Fibroblast of the conjunctiva (primary cell): Measurements from ENCODE around the gene CYCS.
A peak's percentile ranks its signal among the peaks of the same experiment; 100 is the strongest.
"Not testable (repeated sequence)": the region's sequence is repeated elsewhere in the genome, so short reads cannot be mapped to it uniquely, and the experiment has no call there.

Experiments used
- DNase-seq: peaks from one replicate; pipeline ENCODE4 v3.0.0-alpha.2; 2010; ENCODE audit warnings: low read depth

The CYCS gene

GRCh38 chr7:25118048-25118753 is 6.9 kb downstream of the CYCS start:
- no peak for DNase-seq

GRCh38 chr7:25117226-25118047 is 7.6 kb downstream of the CYCS start:
- no peak for DNase-seq

DNA sequence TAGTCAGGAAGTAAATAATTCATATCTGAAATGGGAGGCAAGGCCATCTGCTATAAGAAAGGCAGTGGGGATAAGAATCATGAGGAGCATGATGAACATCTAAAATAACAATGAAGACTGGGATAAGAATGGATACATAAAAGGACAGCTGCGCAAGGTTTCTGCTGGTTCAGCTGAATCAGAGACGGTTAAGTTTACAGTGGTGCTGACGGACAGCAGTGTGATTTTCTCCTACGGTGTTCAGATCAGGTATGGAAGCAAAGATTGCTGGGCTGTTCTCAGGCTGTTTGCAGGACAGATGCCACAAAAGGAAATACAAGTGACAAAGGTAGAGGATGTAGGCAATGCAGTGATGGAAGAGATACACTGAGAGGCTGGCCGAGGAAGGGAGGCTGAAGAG is 8.4 kb downstream of the CYCS start:
- DNase-seq, result no peak

DNA sequence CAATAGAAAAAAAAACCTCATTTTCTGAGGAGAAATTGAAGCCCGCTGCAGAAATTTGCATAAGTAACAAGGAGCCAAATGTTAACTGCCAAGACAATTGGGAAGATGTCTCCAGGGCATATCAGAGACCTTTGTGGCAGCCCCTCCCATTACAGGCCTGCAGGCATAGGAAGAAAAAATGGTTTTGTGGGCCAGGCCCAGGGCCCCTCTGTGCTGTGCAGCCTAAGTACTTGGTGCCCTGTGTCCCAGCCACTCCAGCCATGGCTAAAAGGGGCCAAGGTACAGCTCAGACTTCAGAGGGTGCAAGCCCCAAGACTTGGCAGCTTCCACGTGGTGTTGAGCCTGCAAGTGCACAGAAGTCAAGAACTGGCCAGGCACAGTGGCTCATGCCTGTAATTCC is 14.5 kb downstream of the CYCS start:
- not testable (repeated sequence) for DNase-seq

GRCh38 chr7:25109276-25109675 is 15.8 kb downstream of the CYCS start:
- DNase-seq, result no peak

GRCh38 chr7:25105911-25106310 is 19.1 kb downstream of the CYCS start:
- DNase-seq, result no peak

DNA sequence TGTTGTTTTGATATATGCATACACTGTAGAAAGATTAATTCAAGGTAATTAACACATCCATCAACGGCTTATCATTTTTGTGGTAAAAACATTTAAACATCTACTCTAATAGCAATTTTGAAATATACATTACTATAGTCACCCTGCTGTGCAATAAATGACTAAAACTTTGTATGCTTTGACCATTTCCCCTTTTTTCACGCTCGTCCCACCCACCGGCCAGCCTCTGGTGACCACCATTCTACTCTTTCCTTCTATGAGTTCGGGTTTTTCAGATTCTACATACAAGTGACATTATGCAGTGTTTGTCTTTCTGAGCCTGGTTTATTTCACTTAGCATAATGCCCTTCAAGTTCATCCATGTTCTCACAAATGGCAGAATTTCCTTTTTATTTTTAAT is 21.3 kb downstream of the CYCS start:
- no peak for DNase-seq

GRCh38 chr7:25101817-25102216 is 23.2 kb downstream of the CYCS start:
- DNase-seq, result no peak

- DNase-seq, result peak; percentile 68
Measured at GRCh38 chr7:25098096-25099046, 26.7 kb downstream of the CYCS start.

DNA sequence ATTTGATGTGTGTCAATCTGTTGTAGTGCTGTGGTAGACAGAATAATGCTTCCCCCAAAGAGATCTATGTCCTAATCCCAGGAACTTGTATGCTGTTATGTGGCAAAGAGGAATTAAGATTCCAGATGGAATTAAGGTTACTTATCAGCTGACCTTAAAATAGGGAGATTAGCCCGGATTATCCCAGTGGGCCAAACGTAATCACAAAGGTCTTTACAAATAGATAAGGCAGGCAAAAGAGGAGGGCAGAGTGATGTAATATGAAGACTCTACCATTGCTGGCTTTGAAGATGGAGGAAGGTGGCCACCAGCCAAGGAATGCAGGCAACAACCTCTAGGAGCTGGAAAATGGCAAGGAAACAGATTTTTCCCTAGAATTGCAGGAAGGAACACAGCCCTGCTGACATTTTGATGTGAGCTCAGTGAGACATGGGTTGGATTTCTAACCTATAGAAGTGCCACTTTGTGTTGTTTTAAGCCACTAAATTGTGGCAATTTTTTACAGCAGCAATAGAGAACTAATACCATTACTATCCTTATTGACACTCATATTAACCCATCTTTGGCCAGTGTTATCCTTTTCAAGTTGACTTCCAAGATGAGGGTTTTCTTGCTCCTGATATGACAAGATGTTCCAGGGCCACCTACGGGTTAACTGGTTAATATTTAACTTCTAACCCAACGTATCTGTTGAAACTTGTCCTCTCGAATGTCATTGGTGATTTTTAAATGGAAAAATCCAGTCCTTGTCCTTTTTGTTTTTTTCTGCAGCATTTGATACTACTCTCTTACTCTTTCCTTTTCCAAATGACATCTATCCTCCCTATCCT is 29.3 kb downstream of the CYCS start:
- no peak for DNase-seq

GRCh38 chr7:25093268-25093826 is 31.7 kb downstream of the CYCS start:
- DNase-seq, result peak; percentile 50

GRCh38 chr7:25091779-25092178 is 33.3 kb downstream of the CYCS start:
- DNase-seq, result no peak

GRCh38 chr7:25091176-25091575 is 33.9 kb downstream of the CYCS start:
- DNase-seq, result no peak

DNA sequence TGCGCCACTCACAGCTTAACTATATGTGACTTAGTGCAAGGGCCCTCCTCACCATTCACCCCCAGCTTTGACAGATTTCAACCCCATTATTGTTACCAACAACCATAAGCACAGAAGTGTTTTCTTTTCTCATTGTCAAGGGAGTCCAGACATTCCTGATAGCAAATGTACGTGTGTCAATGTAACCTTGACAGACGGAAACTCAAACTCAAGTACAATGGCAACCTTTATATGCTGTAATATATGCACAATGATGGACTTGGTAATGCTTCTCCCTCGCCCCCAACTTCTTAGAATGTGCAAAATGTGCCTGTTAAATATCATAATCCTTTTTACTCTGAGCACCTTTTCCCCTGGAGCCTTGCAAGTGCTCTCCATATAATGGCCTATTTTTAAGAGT is 34.7 kb downstream of the CYCS start:
- no peak for DNase-seq

DNA sequence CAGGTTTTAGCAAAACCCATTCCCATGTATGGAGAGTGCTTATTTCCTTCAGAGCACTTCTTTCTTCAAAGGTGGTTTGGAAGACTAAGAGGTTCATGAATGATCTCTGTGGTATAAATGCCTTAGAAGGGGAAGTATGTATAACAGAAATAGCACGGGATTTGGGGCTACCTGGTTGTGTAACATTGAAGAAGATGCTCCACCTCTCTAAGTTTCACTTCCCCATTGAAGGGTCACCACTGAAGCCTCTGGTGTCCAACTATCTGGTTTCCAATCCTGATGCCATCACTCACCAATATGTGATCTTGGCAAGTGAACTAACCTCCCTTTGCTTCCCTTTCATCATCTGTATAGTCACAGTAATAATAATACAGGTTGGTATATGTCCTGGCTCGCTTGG is 37.2 kb downstream of the CYCS start:
- no peak for DNase-seq

DNA sequence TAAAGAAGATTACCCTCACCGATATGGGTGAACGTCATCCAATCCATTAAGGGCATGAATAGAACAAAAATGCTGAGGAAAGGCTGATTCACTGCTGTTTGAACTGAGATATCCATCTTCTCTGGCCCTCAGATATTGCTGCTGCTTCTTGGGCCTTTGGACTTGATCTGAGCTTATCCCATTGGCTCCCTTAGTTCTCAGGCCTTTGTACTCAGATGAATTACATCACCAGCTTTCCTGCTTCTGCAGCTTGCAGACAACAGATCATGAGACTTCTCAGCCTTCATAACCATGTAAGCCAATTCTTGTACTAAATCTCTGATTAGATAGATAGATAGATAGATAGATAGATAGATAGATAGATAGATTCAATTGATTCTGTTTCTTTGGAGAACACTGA is 40.2 kb downstream of the CYCS start:
- DNase-seq, result no peak

DNA sequence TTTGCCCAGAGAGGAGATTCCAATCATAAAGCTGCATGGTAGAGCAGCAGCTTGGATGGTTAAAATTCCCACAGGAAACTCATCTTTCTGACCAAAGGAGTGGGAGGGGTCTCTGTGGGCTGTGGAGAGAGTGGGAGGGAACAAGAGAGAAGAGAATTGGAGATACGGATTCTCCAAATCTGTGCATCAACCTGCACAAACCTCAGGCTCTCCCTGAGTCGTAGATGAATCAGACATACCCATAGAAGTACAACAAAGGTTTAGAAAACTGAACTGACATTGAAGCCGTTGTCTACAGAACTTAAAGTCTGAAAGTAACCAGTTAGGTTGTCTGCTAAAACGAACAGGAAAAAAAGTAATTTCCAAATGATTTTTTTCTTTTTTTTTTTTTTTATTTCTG is 41.9 kb downstream of the CYCS start:
- no peak for DNase-seq

- not testable (repeated sequence) for DNase-seq
Measured at GRCh38 chr7:25082041-25082440, 43.0 kb downstream of the CYCS start.

DNA sequence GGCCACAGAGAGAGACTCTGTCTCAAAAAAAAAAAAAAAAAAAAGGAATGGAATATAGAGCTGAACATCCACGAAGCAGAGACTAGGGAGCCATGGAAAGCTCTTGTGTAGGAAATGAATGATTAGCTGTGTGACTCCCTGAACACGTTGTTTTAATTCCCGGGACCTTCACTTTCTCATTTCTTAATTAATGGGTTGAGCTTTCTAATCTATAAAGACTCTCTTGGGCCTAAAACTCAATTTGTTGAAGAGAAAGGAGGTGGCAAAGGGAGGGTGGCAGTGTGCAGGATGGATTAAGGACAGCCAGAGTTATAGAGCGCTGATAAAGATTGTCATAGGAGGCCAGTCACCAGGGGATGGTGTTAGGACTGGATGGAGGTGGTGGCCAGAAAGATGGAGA is 48.0 kb downstream of the CYCS start:
- no peak for DNase-seq

DNA sequence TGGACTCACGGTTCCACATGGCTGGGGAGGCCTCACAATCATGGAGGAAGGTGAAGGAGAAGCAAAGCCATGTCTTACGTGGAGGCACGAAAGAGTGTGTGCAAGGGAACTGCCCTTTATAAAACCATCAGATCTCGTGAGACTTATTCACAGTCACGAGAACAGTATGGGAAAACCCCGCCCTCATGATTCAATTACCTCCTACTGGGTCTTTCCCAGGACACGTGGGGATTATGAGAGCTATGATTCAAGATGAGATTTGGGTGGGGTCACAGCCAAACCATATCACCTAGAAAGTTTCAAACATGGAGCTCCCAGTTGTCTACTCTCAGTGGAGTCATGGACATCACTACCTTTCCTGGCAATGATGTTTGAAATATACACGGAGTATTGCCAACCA is 49.6 kb downstream of the CYCS start:
- DNase-seq, result no peak

- DNase-seq, result no peak
Measured at GRCh38 chr7:25073451-25073850, 51.6 kb downstream of the CYCS start.
